HepG2 (cell line): Measurements from ENCODE around the gene MCAT. TPM values are rescaled to one million over a fixed set of nuclear protein-coding genes. Genes with fewer than 3 reads are reported as not detected.
A peak's percentile ranks its signal among the peaks of the same experiment; 100 is the strongest.

ENCODE experiments used
- KDM3A ChIP-seq: IDR thresholded peaks from 2 replicates; pipeline ENCODE4 v1.6.1; 2018; ENCODE audit warnings: low read depth, missing compliant biosample characterization
- PHF21A ChIP-seq: sonication (generic); formaldehyde crosslinking; IDR thresholded peaks from 2 replicates; pipeline ENCODE4 v1.5.0; 2020; ENCODE audit warnings: mild to moderate bottlenecking, missing genetic modification reagents
- REL ChIP-seq: sonication (generic); formaldehyde crosslinking; conservative IDR thresholded peaks from 2 replicates; pipeline ENCODE4 v1.8.0; 2022; ENCODE audit warnings: mild to moderate bottlenecking, missing genetic modification reagents, moderate library complexity
- SAP130 ChIP-seq: IDR thresholded peaks from 2 replicates; pipeline ENCODE4 v1.6.1; 2016; ENCODE audit warnings: low read depth
- SETDB1 ChIP-seq: sonication (generic); formaldehyde crosslinking; IDR thresholded peaks from 2 replicates; pipeline ENCODE4 v1.5.1; 2020; ENCODE audit warnings: missing genetic modification reagents, mild to moderate bottlenecking, borderline replicate concordance
- TEAD3 ChIP-seq: optimal IDR thresholded peaks from 2 replicates; pipeline ENCODE3; 2016; ENCODE audit warnings: borderline replicate concordance
- ZFX ChIP-seq: sonication (generic); formaldehyde crosslinking; IDR thresholded peaks from 2 replicates; pipeline ENCODE4 v1.4.0; 2020; ENCODE audit warnings: mild to moderate bottlenecking, low read depth, missing genetic modification reagents, moderate library complexity
- ZNF317 ChIP-seq: sonication (generic); formaldehyde crosslinking; IDR thresholded peaks from 2 replicates; pipeline ENCODE4 v1.5.0; 2020; ENCODE audit warnings: mild to moderate bottlenecking, missing genetic modification reagents
- ZNF512B ChIP-seq: sonication (generic); formaldehyde crosslinking; IDR thresholded peaks from 2 replicates; pipeline ENCODE4 v1.5.1; 2020; ENCODE audit warnings: missing genetic modification reagents, mild to moderate bottlenecking, borderline replicate concordance
- ZNF543 ChIP-seq: sonication (generic); formaldehyde crosslinking; IDR thresholded peaks from 2 replicates; pipeline ENCODE4 v1.4.0; 2020; ENCODE audit warnings: mild to moderate bottlenecking, missing genetic modification reagents
- ZNF556 ChIP-seq: sonication (generic); formaldehyde crosslinking; IDR thresholded peaks from 2 replicates; pipeline ENCODE4 v1.4.0; 2020; ENCODE audit warnings: mild to moderate bottlenecking, missing genetic modification reagents, borderline replicate concordance
- ZNF780A ChIP-seq: sonication (generic); formaldehyde crosslinking; IDR thresholded peaks from 2 replicates; pipeline ENCODE4 v1.8.0; 2022; ENCODE audit warnings: mild to moderate bottlenecking, missing genetic modification reagents, moderate library complexity
- polyA plus RNA-seq, 8 experiments: library from polyadenylated mRNA; depleted of rRNA in 3 of 8; stranded (reverse) in 7 of 8; unstranded in 1 of 8; fragments of >200 nt; fragmentation: Illumina TruSeq in 4 of 8; extraction: Trizol in 4 of 8; gene quantifications; 2 replicates each; pipeline versions ENCODE4 v1.2.1 to v1.2.3, GENCODE V29; 2011 to 2016; ENCODE audit warnings: low read depth in 4 of 8, missing spikeins in 1 of 8, mixed read lengths in 1 of 8; ENCODE audit not compliant: insufficient read depth in 1 of 8
- total RNA-seq, 5 experiments: library from RNA; depleted of rRNA; stranded (reverse); fragments of >200 nt; fragmentation: Illumina TruSeq; extraction: Trizol; gene quantifications; 2 replicates each; pipeline ENCODE4 v1.2.3, GENCODE V29; 2016; ENCODE audit warnings: low read depth in 1 of 5
- TF ChIP-seq, protein P1 (sequence below): sonication (generic); formaldehyde crosslinking; IDR thresholded peaks from 2 replicates; pipeline ENCODE4 v1.4.0; 2020; ENCODE audit warnings: missing genetic modification reagents
- TF ChIP-seq, protein P2 (sequence below): sonication (generic); formaldehyde crosslinking; IDR thresholded peaks from 2 replicates; pipeline ENCODE4 v1.9.0; 2021; ENCODE audit warnings: mild to moderate bottlenecking, missing genetic modification reagents
- TF ChIP-seq, protein P3 (sequence below): sonication (generic); formaldehyde crosslinking; IDR thresholded peaks from 2 replicates; pipeline ENCODE4 v1.4.0; 2020; ENCODE audit warnings: missing genetic modification reagents

MCAT gene
- total and polyA plus RNA-seq, 2 of the 13 experiments (the other 11 are each of a cell fraction or from before 2014, with no cell fraction given), result 9.3 to 16.7 TPM

DNA sequence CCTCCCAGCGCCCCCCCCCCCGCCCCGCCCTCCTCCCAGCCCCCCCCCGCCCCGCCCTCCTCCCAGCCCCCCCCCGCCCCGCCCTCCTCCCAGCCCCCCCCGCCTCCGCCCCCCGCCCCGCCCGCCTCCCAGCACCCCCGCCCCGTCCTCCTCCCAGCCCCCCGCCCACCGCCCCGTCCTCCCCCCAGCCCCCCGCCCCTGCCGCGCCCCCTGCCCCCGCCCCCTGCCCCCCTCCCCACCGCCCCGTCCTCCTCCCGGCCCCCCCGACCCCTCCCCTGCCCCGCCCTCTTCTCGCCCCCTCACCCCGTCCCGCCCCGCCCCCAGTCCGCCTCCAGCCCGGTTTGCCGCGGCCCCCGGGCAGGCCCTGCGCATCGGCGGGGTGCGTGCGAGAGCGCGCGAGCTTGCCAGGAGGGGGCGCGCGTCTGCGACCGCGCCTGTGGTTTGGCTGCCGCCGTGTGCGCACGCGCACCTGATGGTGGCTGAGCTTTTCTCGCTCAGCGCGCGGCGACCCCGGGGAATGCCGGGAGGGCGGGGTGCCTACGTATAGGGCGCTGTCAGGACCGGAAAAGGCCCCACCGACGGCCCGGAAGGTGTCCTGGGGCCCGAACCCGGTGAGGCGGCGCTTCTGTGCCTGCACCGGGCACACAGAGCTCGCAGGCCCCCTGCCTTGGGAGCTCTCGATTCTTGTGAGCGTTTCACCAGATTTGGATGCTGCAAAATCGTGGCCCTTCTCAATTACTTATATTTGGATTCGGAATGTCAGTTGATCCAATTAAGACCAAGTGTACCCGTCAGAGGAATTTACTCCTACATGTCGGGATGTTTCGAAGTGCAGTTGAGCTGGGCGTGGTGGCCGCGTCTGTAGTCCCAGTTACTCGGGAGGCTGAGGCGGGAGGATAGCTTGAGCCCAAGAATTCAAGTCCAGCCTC is 44.2 kb upstream of the MCAT start (continued):
- TF ChIP-seq, protein P1, sequence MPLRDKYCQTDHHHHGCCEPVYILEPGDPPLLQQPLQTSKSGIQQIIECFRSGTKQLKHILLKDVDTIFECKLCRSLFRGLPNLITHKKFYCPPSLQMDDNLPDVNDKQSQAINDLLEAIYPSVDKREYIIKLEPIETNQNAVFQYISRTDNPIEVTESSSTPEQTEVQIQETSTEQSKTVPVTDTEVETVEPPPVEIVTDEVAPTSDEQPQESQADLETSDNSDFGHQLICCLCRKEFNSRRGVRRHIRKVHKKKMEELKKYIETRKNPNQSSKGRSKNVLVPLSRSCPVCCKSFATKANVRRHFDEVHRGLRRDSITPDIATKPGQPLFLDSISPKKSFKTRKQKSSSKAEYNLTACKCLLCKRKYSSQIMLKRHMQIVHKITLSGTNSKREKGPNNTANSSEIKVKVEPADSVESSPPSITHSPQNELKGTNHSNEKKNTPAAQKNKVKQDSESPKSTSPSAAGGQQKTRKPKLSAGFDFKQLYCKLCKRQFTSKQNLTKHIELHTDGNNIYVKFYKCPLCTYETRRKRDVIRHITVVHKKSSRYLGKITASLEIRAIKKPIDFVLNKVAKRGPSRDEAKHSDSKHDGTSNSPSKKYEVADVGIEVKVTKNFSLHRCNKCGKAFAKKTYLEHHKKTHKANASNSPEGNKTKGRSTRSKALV (CRISPR knock-in tag), result peak; percentile 84
- TF ChIP-seq ZNF317 (CRISPR knock-in tag) (0 out of 2 replicates have a peak, but pooled peaks have one; percentile 57), ZFX (CRISPR knock-in tag) (peak; percentile 87), ZNF556 (CRISPR knock-in tag) (peak; percentile 52; the same call in 1 of the 2 replicates), ZNF780A (CRISPR knock-in tag) (no peak), ZNF543 (CRISPR knock-in tag) (no peak), SETDB1 (CRISPR knock-in tag) (peak; percentile 62; the same call in 1 of the 2 replicates), REL (CRISPR knock-in tag) (no peak), SAP130 (CRISPR knock-in tag) (peak; percentile 70), ZNF512B (CRISPR knock-in tag) (no peak), TEAD3 (peak; percentile 94), KDM3A (CRISPR knock-in tag) (peak; percentile 66), PHF21A (CRISPR knock-in tag) (peak; percentile 84)
- TF ChIP-seq, protein P2, sequence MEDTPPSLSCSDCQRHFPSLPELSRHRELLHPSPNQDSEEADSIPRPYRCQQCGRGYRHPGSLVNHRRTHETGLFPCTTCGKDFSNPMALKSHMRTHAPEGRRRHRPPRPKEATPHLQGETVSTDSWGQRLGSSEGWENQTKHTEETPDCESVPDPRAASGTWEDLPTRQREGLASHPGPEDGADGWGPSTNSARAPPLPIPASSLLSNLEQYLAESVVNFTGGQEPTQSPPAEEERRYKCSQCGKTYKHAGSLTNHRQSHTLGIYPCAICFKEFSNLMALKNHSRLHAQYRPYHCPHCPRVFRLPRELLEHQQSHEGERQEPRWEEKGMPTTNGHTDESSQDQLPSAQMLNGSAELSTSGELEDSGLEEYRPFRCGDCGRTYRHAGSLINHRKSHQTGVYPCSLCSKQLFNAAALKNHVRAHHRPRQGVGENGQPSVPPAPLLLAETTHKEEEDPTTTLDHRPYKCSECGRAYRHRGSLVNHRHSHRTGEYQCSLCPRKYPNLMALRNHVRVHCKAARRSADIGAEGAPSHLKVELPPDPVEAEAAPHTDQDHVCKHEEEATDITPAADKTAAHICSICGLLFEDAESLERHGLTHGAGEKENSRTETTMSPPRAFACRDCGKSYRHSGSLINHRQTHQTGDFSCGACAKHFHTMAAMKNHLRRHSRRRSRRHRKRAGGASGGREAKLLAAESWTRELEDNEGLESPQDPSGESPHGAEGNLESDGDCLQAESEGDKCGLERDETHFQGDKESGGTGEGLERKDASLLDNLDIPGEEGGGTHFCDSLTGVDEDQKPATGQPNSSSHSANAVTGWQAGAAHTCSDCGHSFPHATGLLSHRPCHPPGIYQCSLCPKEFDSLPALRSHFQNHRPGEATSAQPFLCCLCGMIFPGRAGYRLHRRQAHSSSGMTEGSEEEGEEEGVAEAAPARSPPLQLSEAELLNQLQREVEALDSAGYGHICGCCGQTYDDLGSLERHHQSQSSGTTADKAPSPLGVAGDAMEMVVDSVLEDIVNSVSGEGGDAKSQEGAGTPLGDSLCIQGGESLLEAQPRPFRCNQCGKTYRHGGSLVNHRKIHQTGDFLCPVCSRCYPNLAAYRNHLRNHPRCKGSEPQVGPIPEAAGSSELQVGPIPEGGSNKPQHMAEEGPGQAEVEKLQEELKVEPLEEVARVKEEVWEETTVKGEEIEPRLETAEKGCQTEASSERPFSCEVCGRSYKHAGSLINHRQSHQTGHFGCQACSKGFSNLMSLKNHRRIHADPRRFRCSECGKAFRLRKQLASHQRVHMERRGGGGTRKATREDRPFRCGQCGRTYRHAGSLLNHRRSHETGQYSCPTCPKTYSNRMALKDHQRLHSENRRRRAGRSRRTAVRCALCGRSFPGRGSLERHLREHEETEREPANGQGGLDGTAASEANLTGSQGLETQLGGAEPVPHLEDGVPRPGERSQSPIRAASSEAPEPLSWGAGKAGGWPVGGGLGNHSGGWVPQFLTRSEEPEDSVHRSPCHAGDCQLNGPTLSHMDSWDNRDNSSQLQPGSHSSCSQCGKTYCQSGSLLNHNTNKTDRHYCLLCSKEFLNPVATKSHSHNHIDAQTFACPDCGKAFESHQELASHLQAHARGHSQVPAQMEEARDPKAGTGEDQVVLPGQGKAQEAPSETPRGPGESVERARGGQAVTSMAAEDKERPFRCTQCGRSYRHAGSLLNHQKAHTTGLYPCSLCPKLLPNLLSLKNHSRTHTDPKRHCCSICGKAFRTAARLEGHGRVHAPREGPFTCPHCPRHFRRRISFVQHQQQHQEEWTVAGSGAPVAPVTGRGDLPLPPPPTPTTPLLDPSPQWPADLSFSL (CRISPR knock-in tag), result no peak
- TF ChIP-seq, protein P3, sequence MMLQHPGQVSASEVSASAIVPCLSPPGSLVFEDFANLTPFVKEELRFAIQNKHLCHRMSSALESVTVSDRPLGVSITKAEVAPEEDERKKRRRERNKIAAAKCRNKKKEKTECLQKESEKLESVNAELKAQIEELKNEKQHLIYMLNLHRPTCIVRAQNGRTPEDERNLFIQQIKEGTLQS (CRISPR knock-in tag), result peak; percentile 44; the same call in 1 of the 2 replicates
